HepG2 (cell line): ENCODE measurements around the gene SARS2. TPM values are rescaled to one million over a fixed set of nuclear protein-coding genes. Genes with fewer than 3 reads are reported as not detected.

ENCODE experiments used
- ATAC-seq: fragments of 200-7000 bp; cut with Tn5 transposase; 3 replicates; pipeline ENCODE4 v1.9.1; 2020; ENCODE audit warnings: mild to moderate bottlenecking, moderate library complexity
- BruUV-seq: library from RNA; stranded (reverse); fragments of 400-500 nt; replicated peaks from 2 replicates; lab custom pipeline; 2021; lab: Mats Ljungman, UMichigan
- CTCF ChIA-PET: fragments of 300-600 bp; formaldehyde crosslinking; extraction: SDS; loops from one replicate; lab custom pipeline; 2021; ENCODE audit warnings: low total read pairs, inconsistent platforms, low intra/inter-chr PET ratio; lab: Yijun Ruan, JAX
- POLR2A ChIA-PET: fragments of 350-600 bp; sonication (Branson Sonifier 250); formaldehyde crosslinking; loops from one replicate; lab custom pipeline; 2020; ENCODE audit warnings: antibody characterized with exemption, inconsistent platforms; lab: Yijun Ruan, JAX
- DNase-seq: peaks from one replicate; pipeline ENCODE4 v3.0.0-alpha.2; 2015; ENCODE audit warnings: low spot score
- FAIRE-seq: peaks from 3 replicates; lab custom pipeline; 2011; peaks lifted over from hg19 to GRCh38; lab: Jason Lieb, UNC
- H2AFZ ChIP-seq: one replicate; pipeline ENCODE4 v1.6.1; 2011; ENCODE audit warnings: low read length, inconsistent platforms
- H3K27ac ChIP-seq: fragments of 300-600 bp; 3 replicates; pipeline ENCODE4 v1.8.0; 2011; ENCODE audit warnings: mixed run types, mild to moderate bottlenecking, mixed read lengths, low read length, inconsistent platforms; ENCODE audit not compliant: insufficient read depth; ENCODE audit errors: extremely low read length
- H3K27me3 ChIP-seq, 2 experiments: fragments of 200-600 bp in 1 of 2; 2 replicates in 1 of 2; 3 replicates in 1 of 2; pipeline versions ENCODE4 v1.6.0 to v1.8.0; 2011; ENCODE audit warnings: low read length in 2 of 2, mild to moderate bottlenecking in 2 of 2, moderate library complexity in 2 of 2, inconsistent platforms in 1 of 2; ENCODE audit not compliant: insufficient read depth in 2 of 2, control insufficient read depth in 1 of 2
- H3K36me3 ChIP-seq, 2 experiments: fragments of 200-600 bp in 1 of 2; replicated peaks in 1 of 2; 2 replicates in 1 of 2; 3 replicates in 1 of 2; pipeline versions ENCODE4 v1.5.1 to v1.8.0; 2011; ENCODE audit warnings: low read length in 2 of 2, inconsistent platforms in 1 of 2; ENCODE audit not compliant: insufficient read depth in 2 of 2, control insufficient read depth in 1 of 2
- H3K4me1 ChIP-seq: 2 replicates; pipeline ENCODE4 v1.5.1; 2012; ENCODE audit warnings: low read length, inconsistent platforms; ENCODE audit not compliant: insufficient read depth
- H3K4me2 ChIP-seq: 2 replicates; pipeline ENCODE4 v1.6.0; 2011; ENCODE audit warnings: low read depth, low read length, inconsistent platforms
- H3K4me3 ChIP-seq, 3 experiments: fragments of 200-600 bp in 1 of 3; sonication (generic), shearing (Covaris generic) in 1 of 3; replicated peaks in 1 of 3; 2 replicates each; pipeline ENCODE4 v1.5.1; 2011 to 2016; ENCODE audit warnings: low read length in 3 of 3, inconsistent platforms in 2 of 3, low read depth in 2 of 3, mild to moderate bottlenecking in 2 of 3, control low read depth in 1 of 3, mixed read lengths in 1 of 3; ENCODE audit not compliant: insufficient read depth in 1 of 3
- H3K79me2 ChIP-seq: one replicate; pipeline ENCODE4 v1.6.1; 2011; ENCODE audit warnings: low read length, inconsistent platforms; ENCODE audit not compliant: insufficient read depth
- H3K9ac ChIP-seq: 2 replicates; pipeline ENCODE4 v1.6.0; 2011; ENCODE audit warnings: mild to moderate bottlenecking, low read depth, low read length, inconsistent platforms; ENCODE audit not compliant: insufficient read depth
- H3K9me3 ChIP-seq: 2 replicates; pipeline ENCODE4 v1.5.1; 2012; ENCODE audit warnings: mild to moderate bottlenecking, low read length
- H4K20me1 ChIP-seq: 2 replicates; pipeline ENCODE4 v1.6.0; 2011; ENCODE audit warnings: inconsistent platforms, mild to moderate bottlenecking, low read length, moderate library complexity; ENCODE audit not compliant: insufficient read depth
- HNF1A ChIP-seq, 2 experiments: sonication (generic) in 1 of 2; formaldehyde crosslinking in 1 of 2; IDR thresholded peaks; 2 replicates each; pipeline versions ENCODE4 v1.4.0 to v1.6.1; 2016 to 2020; ENCODE audit warnings: borderline replicate concordance in 1 of 2, low read depth in 1 of 2, mild to moderate bottlenecking in 1 of 2, missing genetic modification reagents in 1 of 2
- PPARG ChIP-seq: conservative IDR thresholded peaks from 2 replicates; pipeline ENCODE4 v1.6.1; 2016; ENCODE audit warnings: missing biosample characterization, missing genetic modification reagents
- SKI ChIP-seq: fragments of 450-650 bp; IDR thresholded peaks from one replicate; pipeline ENCODE4 v1.6.1; 2018; ENCODE audit warnings: mild to moderate bottlenecking; ENCODE audit not compliant: partially characterized antibody
- TEAD3 ChIP-seq: optimal IDR thresholded peaks from 2 replicates; pipeline ENCODE3; 2016; ENCODE audit warnings: borderline replicate concordance
- ZNF430 ChIP-seq: sonication (generic); formaldehyde crosslinking; IDR thresholded peaks from 2 replicates; pipeline ENCODE4 v1.9.0; 2021; ENCODE audit warnings: mild to moderate bottlenecking, missing genetic modification reagents
- ZNF512 ChIP-seq: sonication (generic); formaldehyde crosslinking; IDR thresholded peaks from 2 replicates; pipeline ENCODE4 v1.4.0; 2020; ENCODE audit warnings: mild to moderate bottlenecking, missing genetic modification reagents
- WGBS: methylation state at CpG from one replicate; pipeline ENCODE4 v1.1.6; 2017; ENCODE audit warnings: low lambda C conversion rate; 5-methylcytosine and 5-hydroxymethylcytosine counted together
- in situ Hi-C: cut with HindIII; loops from 2 replicates; pipeline ENCODE4 v1.10.0; 2017; ENCODE audit warnings: low pct_unique_long_range_greater_than_20kb; ENCODE audit not compliant: extremely low pct_ligation_motif_present
- intact Hi-C: fragments of 100-400 bp; cut with micrococcal nuclease; formaldehyde crosslinking; loops from one replicate; pipeline ENCODE4 v1.10.0; 2022; ENCODE audit not compliant: unreplicated experiment
- polyA plus RNA-seq, 8 experiments: library from polyadenylated mRNA; depleted of rRNA in 3 of 8; stranded (reverse) in 7 of 8; unstranded in 1 of 8; fragments of >200 nt; fragmentation: Illumina TruSeq in 4 of 8; extraction: Trizol in 4 of 8; gene quantifications; 2 replicates each; pipeline versions ENCODE4 v1.2.1 to v1.2.3, GENCODE V29; 2011 to 2016; ENCODE audit warnings: low read depth in 4 of 8, missing spikeins in 1 of 8, mixed read lengths in 1 of 8; ENCODE audit not compliant: insufficient read depth in 1 of 8
- total RNA-seq, 5 experiments: library from RNA; depleted of rRNA; stranded (reverse); fragments of >200 nt; fragmentation: Illumina TruSeq; extraction: Trizol; gene quantifications; 2 replicates each; pipeline ENCODE4 v1.2.3, GENCODE V29; 2016; ENCODE audit warnings: low read depth in 1 of 5
- TF ChIP-seq, protein P1 (sequence below): sonication (generic); formaldehyde crosslinking; IDR thresholded peaks from 2 replicates; pipeline ENCODE4 v1.5.1; 2020; ENCODE audit warnings: mild to moderate bottlenecking, moderate library complexity, missing genetic modification reagents
- TF ChIP-seq, protein P2 (sequence below): sonication (generic); formaldehyde crosslinking; IDR thresholded peaks from 2 replicates; pipeline ENCODE4 v1.5.0; 2020; ENCODE audit warnings: mild to moderate bottlenecking, missing genetic modification reagents, moderate library complexity
- TF ChIP-seq, protein P3 (sequence below): sonication (generic); formaldehyde crosslinking; IDR thresholded peaks from 2 replicates; pipeline ENCODE4 v1.9.0; 2021; ENCODE audit warnings: missing genetic modification reagents, borderline replicate concordance

SARS2 gene
- total and polyA plus RNA-seq, 2 of the 13 experiments (the other 11 are each of a cell fraction or from before 2014, with no cell fraction given), result 40.0 to 48.6 TPM

- Histone ChIP-seq H3K9ac (no peak overlapping the region), H4K20me1 (peaks cover 8% of the 10 kb centered on the region; the same call in 1 of the 2 replicates), H3K36me3 (peaks cover 1 to 11% of the 10 kb centered on the region in 2 experiments; a peak in 3 of 5 replicates), H3K27ac (no peak overlapping the region), H3K27me3 (no peaks in the 10 kb centered on the region), H3K4me1 (peaks cover 24% of the 10 kb centered on the region), H3K4me2 (peak overlapping the region; percentile 49), H3K4me3 (no peak overlapping the region), H3K9me3 (no peaks in the 10 kb centered on the region), H2AFZ (no peak overlapping the region), H3K79me2 (no peaks in the 10 kb centered on the region)
- POLR2A ChIA-PET, result interaction anchor here (1.1 to 1.5 kb wide), 3 partner anchors 22 to 23 kb away, joined by 4 to 10 read pairs (median 4); partner anchors contain the start of genes FBXO17, MRPS12 and SARS2
- intact Hi-C loops (no loop called here), in situ Hi-C loops (no loop called here)
- 52% methylated on average over 13 of the region's 13 CpGs for WGBS
- FAIRE-seq (peak; percentile 66), ATAC-seq (peak; percentile 66), DNase-seq (peak; percentile 51)
- no TSS peak for BruUV-seq
- CTCF ChIA-PET, result interaction anchor here (0.8 kb wide), 1 partner anchor 22 kb away, joined by 3 read pairs; the partner anchor contains the start of genes MRPS12 and SARS2
- TF ChIP-seq HNF1A (IDR thresholded peaks at IDR 0.05; ENCODE audit: low read depth), result peak; percentile 83
- peak; percentile 88 for TF ChIP-seq HNF1A (CRISPR knock-in tag; IDR thresholded peaks at IDR 0.05; ENCODE audit: borderline replicate concordance)
- peak; percentile 11; the same call in 1 of the 2 replicates for TF ChIP-seq ZNF430
- TF ChIP-seq, protein P1, sequence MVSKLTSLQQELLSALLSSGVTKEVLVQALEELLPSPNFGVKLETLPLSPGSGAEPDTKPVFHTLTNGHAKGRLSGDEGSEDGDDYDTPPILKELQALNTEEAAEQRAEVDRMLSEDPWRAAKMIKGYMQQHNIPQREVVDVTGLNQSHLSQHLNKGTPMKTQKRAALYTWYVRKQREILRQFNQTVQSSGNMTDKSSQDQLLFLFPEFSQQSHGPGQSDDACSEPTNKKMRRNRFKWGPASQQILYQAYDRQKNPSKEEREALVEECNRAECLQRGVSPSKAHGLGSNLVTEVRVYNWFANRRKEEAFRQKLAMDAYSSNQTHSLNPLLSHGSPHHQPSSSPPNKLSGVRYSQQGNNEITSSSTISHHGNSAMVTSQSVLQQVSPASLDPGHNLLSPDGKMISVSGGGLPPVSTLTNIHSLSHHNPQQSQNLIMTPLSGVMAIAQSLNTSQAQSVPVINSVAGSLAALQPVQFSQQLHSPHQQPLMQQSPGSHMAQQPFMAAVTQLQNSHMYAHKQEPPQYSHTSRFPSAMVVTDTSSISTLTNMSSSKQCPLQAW (CRISPR knock-in tag), result peak; percentile 85
- TF ChIP-seq ZNF512 (CRISPR knock-in tag), result no peak
- TF ChIP-seq PPARG, result 0 out of 2 replicates have a peak, but pooled peaks have one; percentile 16
- TF ChIP-seq, protein P2, sequence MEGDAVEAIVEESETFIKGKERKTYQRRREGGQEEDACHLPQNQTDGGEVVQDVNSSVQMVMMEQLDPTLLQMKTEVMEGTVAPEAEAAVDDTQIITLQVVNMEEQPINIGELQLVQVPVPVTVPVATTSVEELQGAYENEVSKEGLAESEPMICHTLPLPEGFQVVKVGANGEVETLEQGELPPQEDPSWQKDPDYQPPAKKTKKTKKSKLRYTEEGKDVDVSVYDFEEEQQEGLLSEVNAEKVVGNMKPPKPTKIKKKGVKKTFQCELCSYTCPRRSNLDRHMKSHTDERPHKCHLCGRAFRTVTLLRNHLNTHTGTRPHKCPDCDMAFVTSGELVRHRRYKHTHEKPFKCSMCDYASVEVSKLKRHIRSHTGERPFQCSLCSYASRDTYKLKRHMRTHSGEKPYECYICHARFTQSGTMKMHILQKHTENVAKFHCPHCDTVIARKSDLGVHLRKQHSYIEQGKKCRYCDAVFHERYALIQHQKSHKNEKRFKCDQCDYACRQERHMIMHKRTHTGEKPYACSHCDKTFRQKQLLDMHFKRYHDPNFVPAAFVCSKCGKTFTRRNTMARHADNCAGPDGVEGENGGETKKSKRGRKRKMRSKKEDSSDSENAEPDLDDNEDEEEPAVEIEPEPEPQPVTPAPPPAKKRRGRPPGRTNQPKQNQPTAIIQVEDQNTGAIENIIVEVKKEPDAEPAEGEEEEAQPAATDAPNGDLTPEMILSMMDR (CRISPR knock-in tag), result peak; percentile 69
- no peak for TF ChIP-seq SKI
- peak; percentile 95 for TF ChIP-seq TEAD3
- TF ChIP-seq, protein P3, sequence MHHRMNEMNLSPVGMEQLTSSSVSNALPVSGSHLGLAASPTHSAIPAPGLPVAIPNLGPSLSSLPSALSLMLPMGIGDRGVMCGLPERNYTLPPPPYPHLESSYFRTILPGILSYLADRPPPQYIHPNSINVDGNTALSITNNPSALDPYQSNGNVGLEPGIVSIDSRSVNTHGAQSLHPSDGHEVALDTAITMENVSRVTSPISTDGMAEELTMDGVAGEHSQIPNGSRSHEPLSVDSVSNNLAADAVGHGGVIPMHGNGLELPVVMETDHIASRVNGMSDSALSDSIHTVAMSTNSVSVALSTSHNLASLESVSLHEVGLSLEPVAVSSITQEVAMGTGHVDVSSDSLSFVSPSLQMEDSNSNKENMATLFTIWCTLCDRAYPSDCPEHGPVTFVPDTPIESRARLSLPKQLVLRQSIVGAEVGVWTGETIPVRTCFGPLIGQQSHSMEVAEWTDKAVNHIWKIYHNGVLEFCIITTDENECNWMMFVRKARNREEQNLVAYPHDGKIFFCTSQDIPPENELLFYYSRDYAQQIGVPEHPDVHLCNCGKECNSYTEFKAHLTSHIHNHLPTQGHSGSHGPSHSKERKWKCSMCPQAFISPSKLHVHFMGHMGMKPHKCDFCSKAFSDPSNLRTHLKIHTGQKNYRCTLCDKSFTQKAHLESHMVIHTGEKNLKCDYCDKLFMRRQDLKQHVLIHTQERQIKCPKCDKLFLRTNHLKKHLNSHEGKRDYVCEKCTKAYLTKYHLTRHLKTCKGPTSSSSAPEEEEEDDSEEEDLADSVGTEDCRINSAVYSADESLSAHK (CRISPR knock-in tag), result no peak
These were observed 22.0 kb upstream of the SARS2 start for GRCh38 chr19:38952395-38953165.
